NB4 (cell line): ENCODE measurements around the gene MGLL.

ENCODE experiments used
- DNase-seq: peaks from one replicate; pipeline ENCODE4 v3.0.0; 2010; ENCODE audit warnings: low read depth
- H3K4me3 ChIP-seq: one replicate; pipeline ENCODE4 v1.5.1; 2011; ENCODE audit warnings: mild to moderate bottlenecking, low read depth, low read length, moderate library complexity
- MYC ChIP-seq: IDR thresholded peaks from 2 replicates; pipeline ENCODE4 v1.6.1; 2011; ENCODE audit warnings: low read depth, low read length
- POLR2A ChIP-seq: IDR thresholded peaks from 2 replicates; pipeline ENCODE4 v1.6.1; 2011; ENCODE audit warnings: mild to moderate bottlenecking; ENCODE audit not compliant: insufficient read length; ENCODE audit errors: extremely low read depth
- TF ChIP-seq, protein P1 (sequence below): IDR thresholded peaks from 2 replicates; pipeline ENCODE4 v1.6.1; 2011; ENCODE audit warnings: low read depth, low read length
- TF ChIP-seq, protein P2 (sequence below): IDR thresholded peaks from one replicate; pipeline ENCODE4 v1.5.1; 2012; ENCODE audit warnings: low read depth, low read length

Gene MGLL

DNA sequence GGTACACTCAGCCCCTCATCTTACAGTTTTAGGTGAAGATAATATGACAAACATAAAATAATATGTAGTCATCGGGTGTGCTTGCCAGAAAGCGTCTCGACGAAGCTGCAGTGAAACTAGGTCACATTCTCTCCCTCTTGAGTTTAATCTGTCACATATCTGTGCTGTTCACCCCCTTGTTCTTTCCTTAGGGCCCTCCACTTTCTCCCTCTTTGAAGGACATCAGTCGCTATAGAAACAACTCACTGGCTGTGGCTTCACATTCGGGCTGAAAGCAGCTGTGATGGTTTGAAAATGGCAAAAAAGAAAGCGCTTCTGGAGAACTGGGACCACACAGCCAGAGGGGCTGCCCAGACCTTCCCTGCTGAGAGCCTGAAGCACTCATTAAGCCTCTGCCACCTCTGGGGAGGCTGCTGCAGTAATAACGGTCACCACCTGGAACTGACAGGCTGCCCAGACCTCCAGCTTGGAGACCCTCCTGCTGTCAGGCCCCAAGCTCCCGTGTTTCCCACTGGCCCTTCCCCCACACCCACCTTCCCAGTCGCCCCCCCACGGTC, 99.2 kb downstream of the MGLL start:
- TF ChIP-seq POLR2A, result no peak
- no peak for TF ChIP-seq MYC
- TF ChIP-seq, protein P1, sequence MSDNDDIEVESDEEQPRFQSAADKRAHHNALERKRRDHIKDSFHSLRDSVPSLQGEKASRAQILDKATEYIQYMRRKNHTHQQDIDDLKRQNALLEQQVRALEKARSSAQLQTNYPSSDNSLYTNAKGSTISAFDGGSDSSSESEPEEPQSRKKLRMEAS, result no peak
- TF ChIP-seq, protein P2, sequence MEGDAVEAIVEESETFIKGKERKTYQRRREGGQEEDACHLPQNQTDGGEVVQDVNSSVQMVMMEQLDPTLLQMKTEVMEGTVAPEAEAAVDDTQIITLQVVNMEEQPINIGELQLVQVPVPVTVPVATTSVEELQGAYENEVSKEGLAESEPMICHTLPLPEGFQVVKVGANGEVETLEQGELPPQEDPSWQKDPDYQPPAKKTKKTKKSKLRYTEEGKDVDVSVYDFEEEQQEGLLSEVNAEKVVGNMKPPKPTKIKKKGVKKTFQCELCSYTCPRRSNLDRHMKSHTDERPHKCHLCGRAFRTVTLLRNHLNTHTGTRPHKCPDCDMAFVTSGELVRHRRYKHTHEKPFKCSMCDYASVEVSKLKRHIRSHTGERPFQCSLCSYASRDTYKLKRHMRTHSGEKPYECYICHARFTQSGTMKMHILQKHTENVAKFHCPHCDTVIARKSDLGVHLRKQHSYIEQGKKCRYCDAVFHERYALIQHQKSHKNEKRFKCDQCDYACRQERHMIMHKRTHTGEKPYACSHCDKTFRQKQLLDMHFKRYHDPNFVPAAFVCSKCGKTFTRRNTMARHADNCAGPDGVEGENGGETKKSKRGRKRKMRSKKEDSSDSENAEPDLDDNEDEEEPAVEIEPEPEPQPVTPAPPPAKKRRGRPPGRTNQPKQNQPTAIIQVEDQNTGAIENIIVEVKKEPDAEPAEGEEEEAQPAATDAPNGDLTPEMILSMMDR, result no peak
- no peak for DNase-seq
- H3K4me3 ChIP-seq, result no peak overlapping the region

DNA sequence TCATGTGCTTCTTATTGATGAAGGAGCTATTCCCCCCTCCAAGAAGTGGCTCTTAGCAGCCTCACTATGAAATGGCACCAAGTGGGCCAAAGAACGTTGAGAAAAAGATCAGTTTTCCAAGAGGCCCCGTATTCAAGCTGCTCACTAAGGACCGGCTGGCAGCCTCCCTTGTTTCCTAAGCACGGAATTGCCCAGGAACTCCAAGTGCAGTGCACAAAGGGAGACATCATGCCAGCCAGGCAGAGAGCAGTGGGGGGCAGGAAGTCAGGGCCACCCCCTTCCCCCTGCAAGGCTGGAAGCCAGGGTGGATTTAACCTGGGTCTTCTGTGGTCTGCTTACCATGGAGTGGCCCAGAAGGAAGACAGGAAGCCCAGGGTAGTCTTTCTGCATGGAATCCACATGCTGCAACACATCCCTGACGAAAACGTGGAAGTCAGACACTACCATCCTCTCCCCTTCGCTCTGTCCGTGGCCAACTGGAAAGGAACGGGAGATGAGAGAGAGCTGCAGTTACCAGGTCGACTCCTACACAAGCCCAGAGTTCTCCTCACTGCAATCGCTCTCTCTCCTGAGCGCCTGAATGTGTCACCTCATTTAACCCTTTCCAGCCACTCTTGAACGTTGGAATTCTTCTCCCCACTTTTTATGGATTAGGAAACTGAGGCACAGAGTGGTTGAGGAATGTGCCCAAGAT, 100.1 kb downstream of the MGLL start:
- DNase-seq, result no peak
- H3K4me3 ChIP-seq, result no peak overlapping the region
- TF ChIP-seq, protein P2, result no peak

DNA sequence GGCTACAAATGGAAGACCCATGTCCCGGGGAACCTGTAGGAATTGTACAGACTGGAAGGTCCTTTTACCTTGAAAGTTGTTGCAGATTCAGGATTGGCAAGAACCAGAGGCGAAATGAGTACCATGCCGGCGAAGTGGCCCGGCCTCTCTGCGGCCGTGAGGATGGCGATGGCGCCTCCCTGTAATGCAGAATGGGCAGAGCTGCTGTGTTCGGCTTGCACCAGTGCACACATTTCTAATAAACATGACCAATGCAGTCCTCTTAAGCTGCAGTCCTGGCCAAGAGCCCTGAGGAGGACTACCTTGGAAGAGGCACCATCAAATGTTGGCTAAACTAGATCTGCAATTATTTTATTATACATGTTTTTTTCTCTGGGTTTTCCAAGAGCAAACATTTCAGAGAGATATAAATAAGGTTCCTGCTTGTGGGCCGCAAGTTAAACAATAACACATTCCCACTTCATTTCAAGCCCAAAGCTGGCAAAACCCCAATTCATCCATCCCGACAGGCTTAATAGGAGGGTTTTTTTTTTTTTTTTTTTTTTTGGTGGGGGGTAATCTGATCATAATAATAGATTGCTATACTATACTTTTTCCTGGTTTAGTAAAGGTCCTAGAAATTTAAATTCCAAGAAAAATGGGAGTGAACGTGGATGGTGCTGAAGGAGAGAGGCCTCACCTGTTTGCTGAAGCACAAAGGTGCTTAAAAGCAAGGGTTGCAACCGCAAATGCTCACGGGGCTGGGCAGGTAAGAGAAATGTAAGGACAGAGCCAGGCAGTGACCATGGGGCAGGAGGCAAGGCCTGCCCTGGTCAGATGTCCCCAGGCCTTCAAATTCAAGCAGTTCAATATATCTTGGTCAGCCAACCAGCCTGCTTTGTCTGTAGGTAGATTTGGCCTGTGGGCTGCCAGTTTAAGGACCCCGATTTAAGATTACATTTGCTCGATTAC, 101.1 kb downstream of the MGLL start:
- DNase-seq, result no peak
- TF ChIP-seq, protein P1, result no peak
- TF ChIP-seq MYC, result no peak
- no peak for TF ChIP-seq POLR2A
- TF ChIP-seq, protein P2, result no peak
- H3K4me3 ChIP-seq, result no peak overlapping the region

DNA sequence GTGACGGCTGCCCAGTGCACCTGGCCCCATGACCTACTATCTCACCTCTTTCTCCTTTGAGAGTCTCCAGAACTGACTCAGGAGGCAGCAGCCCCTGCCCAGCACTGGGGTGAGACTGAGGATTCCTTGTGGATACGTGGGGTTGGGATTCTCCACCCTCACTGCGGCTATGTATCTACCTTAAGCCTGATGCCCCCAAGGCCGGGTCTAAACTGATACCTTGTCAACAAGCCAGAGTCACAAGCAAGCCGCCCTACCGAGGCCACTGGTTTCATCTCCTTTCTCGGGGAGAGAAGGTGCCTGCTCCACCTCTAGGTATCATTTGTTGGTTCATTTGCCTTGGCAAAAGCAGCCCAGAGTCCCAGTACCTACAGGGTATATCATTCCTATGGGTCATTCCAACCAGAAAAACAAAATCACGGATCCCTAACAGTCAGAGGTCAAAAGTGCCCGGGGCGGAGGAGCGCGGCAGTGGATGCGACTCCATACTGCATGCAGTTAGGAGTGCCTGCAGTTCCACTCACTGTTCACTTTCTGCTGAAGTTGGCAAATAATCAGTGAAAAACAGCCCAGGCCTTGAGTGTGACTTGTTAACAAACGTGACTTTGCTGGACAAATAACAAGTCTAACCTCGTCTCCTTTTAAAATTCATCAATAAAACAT, 102.0 kb downstream of the MGLL start:
- no peak for DNase-seq
- H3K4me3 ChIP-seq, result no peak overlapping the region
- TF ChIP-seq MYC (no peak), POLR2A (no peak)
- TF ChIP-seq, protein P2, result no peak

DNA sequence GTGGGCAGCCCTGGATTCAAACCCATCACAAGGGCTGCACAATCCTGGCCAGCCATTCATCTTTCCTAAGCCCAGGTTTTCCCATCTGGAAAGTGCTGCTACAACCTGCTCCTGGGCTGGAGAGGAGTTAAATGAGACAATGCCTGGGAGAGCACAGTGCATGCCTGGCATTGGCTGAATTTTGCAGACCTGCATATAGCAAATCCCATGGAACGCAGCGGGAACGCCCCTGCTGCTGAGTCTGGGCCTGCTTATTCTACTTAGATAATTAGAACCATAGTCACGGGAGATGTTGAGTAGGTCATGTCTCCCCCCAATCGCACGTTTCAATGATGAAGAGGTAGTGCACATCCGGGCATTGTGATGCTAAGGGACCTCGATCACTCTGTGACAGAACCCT, 102.9 kb downstream of the MGLL start:
- H3K4me3 ChIP-seq, result no peak overlapping the region
- TF ChIP-seq, protein P2, result no peak
- no peak for TF ChIP-seq MYC
- TF ChIP-seq, protein P1, result no peak
- TF ChIP-seq POLR2A, result no peak
- DNase-seq, result no peak
